IPS DF 6.9 (cell line): ENCODE data around the gene IGSF9.

Experiments used
- DNase-seq: peaks from one replicate; pipeline ENCODE4 v3.0.0-alpha.2; 2013; ENCODE audit warnings: low read depth, low spot score
- H3K27ac ChIP-seq: one replicate; pipeline ENCODE4 v1.5.1; 2013; ENCODE audit warnings: low read length, control low read depth
- H3K27me3 ChIP-seq: 2 replicates; pipeline ENCODE4 v1.6.1; 2013; ENCODE audit warnings: mild to moderate bottlenecking, low read length; ENCODE audit not compliant: control insufficient read depth, insufficient read depth
- H3K36me3 ChIP-seq: 2 replicates; pipeline ENCODE4 v1.6.1; 2013; ENCODE audit warnings: low read length; ENCODE audit not compliant: control insufficient read depth, insufficient read depth
- H3K4me1 ChIP-seq: 2 replicates; pipeline ENCODE4 v1.6.1; 2013; ENCODE audit warnings: low read length; ENCODE audit not compliant: control insufficient read depth, insufficient read depth
- H3K4me3 ChIP-seq: 2 replicates; pipeline ENCODE4 v1.5.1; 2013; ENCODE audit warnings: mild to moderate bottlenecking, low read length
- H3K9me3 ChIP-seq: 2 replicates; pipeline ENCODE4 v1.6.1; 2013; ENCODE audit warnings: low read length, inconsistent platforms; ENCODE audit not compliant: control insufficient read depth, insufficient read depth
- WGBS: extraction: QIAGEN DNeasy Blood & Tissue Kit; methylation state at CpG from one replicate; pipeline ENCODE4 v1.1.7; 2013; ENCODE audit warnings: mixed read lengths, missing lambda C conversion rate; ENCODE audit not compliant: insufficient read length, insufficient coverage; 5-methylcytosine and 5-hydroxymethylcytosine counted together

Gene IGSF9, protein sequence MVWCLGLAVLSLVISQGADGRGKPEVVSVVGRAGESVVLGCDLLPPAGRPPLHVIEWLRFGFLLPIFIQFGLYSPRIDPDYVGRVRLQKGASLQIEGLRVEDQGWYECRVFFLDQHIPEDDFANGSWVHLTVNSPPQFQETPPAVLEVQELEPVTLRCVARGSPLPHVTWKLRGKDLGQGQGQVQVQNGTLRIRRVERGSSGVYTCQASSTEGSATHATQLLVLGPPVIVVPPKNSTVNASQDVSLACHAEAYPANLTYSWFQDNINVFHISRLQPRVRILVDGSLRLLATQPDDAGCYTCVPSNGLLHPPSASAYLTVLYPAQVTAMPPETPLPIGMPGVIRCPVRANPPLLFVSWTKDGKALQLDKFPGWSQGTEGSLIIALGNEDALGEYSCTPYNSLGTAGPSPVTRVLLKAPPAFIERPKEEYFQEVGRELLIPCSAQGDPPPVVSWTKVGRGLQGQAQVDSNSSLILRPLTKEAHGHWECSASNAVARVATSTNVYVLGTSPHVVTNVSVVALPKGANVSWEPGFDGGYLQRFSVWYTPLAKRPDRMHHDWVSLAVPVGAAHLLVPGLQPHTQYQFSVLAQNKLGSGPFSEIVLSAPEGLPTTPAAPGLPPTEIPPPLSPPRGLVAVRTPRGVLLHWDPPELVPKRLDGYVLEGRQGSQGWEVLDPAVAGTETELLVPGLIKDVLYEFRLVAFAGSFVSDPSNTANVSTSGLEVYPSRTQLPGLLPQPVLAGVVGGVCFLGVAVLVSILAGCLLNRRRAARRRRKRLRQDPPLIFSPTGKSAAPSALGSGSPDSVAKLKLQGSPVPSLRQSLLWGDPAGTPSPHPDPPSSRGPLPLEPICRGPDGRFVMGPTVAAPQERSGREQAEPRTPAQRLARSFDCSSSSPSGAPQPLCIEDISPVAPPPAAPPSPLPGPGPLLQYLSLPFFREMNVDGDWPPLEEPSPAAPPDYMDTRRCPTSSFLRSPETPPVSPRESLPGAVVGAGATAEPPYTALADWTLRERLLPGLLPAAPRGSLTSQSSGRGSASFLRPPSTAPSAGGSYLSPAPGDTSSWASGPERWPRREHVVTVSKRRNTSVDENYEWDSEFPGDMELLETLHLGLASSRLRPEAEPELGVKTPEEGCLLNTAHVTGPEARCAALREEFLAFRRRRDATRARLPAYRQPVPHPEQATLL

DNA sequence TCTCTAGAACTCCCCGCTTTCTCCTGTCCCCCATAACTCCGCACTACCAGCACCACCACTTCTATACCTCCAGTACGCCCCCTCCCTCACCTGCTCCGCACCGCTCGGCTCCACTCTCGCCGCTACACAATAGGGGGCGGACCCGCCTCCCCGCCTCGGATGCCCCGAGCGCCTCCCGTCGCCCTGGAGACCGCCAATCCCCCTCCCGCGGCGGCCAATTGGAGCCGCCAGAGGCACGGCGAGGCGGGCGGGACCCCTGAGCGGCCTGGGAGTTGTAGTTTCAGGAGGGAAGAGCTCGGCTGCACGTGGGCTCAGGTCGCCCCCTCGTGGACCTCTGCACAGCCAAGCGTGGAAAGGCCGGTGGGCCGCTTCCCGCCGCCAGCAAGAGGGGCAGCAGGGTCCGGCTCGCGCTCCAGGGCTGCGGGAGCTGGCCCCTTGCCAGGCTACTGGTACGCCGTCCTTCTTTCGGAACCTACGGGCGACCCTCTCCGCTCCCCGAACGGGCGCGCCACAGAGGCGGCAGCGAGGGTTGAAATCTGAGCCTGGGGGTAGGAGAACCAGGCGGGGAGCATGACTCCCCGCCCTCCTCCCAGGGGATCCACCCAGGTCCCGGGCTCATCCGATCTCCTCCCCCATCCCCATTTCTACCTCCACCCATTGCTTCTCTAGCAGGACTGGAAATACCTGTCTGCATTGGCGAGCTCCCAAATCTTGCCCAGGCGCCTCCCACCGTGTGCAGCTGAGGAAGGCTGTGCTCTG lies at the start of gene IGSF9:
TSS of gene IGSF9 (minus strand) at position 131 of the 759 bp plus-strand sequence. CDS start 2,159 bp downstream, outside the sequence.
- H3K9me3 ChIP-seq = no peaks in the 10 kb centered on the region
- peaks cover 5% of the 10 kb centered on the region for H3K4me1 ChIP-seq
- DNase-seq = peak; percentile 86
- H3K36me3 ChIP-seq = no peaks in the 10 kb centered on the region
- H3K4me3 ChIP-seq = peak within 1 kb of the TSS; percentile 72; the same call in 1 of the 2 replicates
- H3K27ac ChIP-seq = no peak within 1 kb of the TSS
- WGBS = no CpG with 5 or more reads among the region's 58 CpGs
- no peaks in the 10 kb centered on the region for H3K27me3 ChIP-seq

DNA sequence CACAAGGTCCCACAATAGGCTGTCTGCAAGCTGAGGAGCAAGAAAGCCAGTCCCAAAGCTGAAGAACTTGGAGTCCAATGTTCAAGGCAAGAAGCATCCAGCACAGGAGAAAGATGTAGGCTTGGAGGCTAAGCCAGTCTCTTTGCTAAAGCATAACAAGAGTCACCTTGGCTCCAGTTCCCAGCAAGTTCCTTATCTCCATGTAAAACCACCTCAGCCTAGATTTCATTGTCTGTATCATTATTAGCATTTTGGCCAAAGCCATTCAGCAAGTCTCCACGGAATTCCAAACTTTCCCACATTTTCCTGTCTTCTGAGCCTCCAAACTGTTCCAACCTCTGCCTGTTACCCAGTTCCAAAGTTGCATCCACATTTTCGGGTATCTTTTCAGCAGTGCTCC lies 49.5 kb upstream of the IGSF9 start:
- no CpG with 5 or more reads among the region's 2 CpGs for WGBS

DNA sequence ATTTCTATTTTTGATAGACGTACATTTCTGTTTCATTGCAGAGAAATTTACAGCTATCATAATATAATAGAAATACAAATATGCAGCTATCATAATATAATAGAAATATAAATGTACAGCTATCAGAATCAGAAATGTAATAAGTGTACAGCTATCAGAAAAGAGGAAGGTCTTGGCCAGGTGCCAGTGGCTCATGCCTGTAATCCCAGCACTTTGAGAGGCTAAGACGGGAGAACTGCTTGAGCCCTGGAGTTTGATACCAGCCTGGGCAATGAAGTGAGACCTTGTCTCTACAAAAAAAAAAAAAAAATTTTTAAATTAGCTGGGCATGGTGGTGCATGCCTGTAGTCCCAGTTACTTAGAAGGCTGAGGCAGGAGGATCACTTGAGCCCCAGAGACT lies 48.5 kb upstream of the IGSF9 start:
- Histone ChIP-seq H3K4me1 (no peaks in the 10 kb centered on the region), H3K36me3 (no peaks in the 10 kb centered on the region), H3K27ac (no peak overlapping the region), H3K4me3 (no peak overlapping the region), H3K27me3 (no peaks in the 10 kb centered on the region), H3K9me3 (no peaks in the 10 kb centered on the region)
- no CpG with 5 or more reads among the region's 2 CpGs for WGBS
- DNase-seq = no peak

More for the DNA sequence above, 49.5 kb upstream of the IGSF9 start:
- no peaks in the 10 kb centered on the region for H3K36me3 ChIP-seq
- no peaks in the 10 kb centered on the region for H3K9me3 ChIP-seq
- H3K27me3 ChIP-seq = no peaks in the 10 kb centered on the region
- no peak for DNase-seq
- no peak overlapping the region for H3K4me3 ChIP-seq
- H3K27ac ChIP-seq = no peak overlapping the region
- no peaks in the 10 kb centered on the region for H3K4me1 ChIP-seq

DNA sequence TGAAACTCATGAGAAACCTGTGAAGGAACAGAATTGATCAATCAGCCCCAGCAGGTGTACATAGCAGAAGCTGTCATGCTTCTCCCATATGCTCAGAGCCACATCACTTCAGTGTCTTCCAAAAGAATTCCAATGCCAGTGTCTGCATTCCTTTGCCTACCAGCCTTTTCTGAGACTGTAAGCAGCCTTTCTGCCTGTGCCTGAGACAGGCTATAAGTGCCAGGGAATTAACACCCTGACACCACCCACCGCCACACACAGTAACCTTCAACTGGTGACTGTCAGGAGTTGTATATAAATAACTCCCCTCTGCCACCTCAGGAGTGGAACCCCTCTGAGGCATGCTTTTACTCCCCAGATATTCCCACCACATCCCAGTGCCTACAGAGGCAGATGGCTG lies 46.7 kb upstream of the IGSF9 start:
- no CpG with 5 or more reads among the region's 1 CpG for WGBS
- no peak overlapping the region for H3K4me3 ChIP-seq
- H3K36me3 ChIP-seq = no peaks in the 10 kb centered on the region
- H3K27ac ChIP-seq = no peak overlapping the region
- H3K27me3 ChIP-seq = no peaks in the 10 kb centered on the region
- DNase-seq = no peak
- H3K4me1 ChIP-seq = no peaks in the 10 kb centered on the region
- H3K9me3 ChIP-seq = no peaks in the 10 kb centered on the region

DNA sequence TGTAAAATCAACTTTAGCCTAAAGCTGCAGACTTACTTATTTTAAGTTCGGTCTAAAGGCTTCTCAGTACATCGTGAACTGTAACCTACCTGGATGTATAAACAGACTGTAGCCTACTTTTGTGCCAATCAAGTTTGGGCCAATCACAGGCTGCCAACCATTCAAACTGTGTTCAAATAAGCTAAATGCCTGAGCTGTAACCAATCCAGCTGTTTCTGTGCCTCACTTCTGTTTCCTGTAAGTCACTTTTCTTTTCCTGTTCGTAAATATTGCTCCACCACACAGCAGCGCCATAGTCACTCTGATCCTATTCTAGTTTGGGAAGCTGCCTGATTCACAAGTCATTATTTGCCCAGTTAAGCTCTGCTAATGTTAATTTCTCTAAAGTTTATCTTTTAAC lies 46.1 kb upstream of the IGSF9 start:
- H3K4me3 ChIP-seq = no peak overlapping the region
- H3K27me3 ChIP-seq = no peaks in the 10 kb centered on the region
- H3K9me3 ChIP-seq = no peaks in the 10 kb centered on the region
- H3K36me3 ChIP-seq = no peaks in the 10 kb centered on the region
- DNase-seq = no peak
- no CpG with 5 or more reads among the region's 4 CpGs for WGBS
- no peaks in the 10 kb centered on the region for H3K4me1 ChIP-seq
- H3K27ac ChIP-seq = no peak overlapping the region

DNA sequence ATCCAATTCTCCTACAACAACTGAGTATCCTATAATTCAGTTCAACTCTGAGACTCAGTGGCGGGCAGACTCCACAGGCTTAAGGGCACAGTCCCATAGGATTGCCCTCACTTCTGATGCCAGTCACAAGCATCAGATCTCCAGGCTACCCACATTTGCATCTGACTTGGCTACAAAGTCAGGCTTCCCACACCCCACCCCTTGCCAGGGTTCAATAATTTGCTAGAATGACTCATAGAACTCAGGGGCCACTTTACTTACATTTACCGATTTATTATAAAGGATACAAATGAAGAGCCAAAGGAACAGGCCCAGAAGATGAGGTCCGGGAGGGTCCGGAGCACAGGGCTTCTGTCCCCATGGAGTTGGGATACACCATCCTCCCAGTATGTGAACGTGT lies 44.6 kb upstream of the IGSF9 start:
- no peak overlapping the region for H3K27ac ChIP-seq
- WGBS = no CpG with 5 or more reads among the region's 5 CpGs
- no peaks in the 10 kb centered on the region for H3K36me3 ChIP-seq
- H3K27me3 ChIP-seq = no peaks in the 10 kb centered on the region
- no peaks in the 10 kb centered on the region for H3K4me1 ChIP-seq
- H3K9me3 ChIP-seq = no peaks in the 10 kb centered on the region
- H3K4me3 ChIP-seq = no peak overlapping the region
- DNase-seq = no peak

DNA sequence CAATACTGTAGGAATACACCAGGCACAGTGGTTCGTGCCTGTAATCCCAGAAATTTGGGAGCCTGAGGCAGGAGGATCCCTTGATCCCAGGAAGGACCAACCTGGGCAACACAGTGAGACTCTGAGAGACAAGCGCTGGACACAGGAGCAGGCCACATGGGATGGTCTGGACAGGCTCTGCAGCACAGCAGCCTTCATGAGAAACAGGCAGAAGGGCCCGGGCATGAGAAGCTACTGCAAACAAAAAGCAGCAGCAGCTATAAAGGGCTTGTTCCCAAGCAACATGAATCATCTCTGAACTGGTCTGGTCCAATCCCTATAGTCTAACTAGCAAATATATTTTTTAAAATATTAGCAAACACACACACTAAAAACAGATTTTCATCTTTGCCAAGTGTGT lies 44.2 kb upstream of the IGSF9 start:
- no peak for DNase-seq
- H3K4me3 ChIP-seq = no peak overlapping the region
- no peaks in the 10 kb centered on the region for H3K27me3 ChIP-seq
- H3K27ac ChIP-seq = no peak overlapping the region
- no CpG with 5 or more reads among the region's 3 CpGs for WGBS
- no peaks in the 10 kb centered on the region for H3K36me3 ChIP-seq
- no peaks in the 10 kb centered on the region for H3K9me3 ChIP-seq
- no peaks in the 10 kb centered on the region for H3K4me1 ChIP-seq

DNA sequence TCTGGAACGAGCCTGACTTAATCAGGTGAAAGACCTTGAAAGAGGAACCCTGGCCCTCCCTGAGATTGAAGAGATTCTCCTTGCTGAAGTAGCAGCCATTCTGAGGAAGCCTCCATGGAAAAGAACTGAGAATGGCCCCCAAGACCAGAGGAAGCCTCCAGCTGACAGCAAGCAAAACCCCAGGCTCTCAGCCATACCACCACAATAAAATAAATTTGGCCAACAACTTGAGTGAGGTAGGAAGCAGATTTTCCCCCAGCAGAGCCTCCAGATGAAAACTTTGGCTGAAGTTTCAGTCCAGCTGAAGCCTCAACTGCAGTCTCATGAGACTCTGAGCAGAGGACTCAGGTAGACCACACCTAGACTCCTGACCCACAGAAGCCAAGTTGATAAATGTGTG lies 42.6 kb upstream of the IGSF9 start:
- no peaks in the 10 kb centered on the region for H3K9me3 ChIP-seq
- no peak overlapping the region for H3K27ac ChIP-seq
- H3K4me1 ChIP-seq = no peaks in the 10 kb centered on the region
- H3K4me3 ChIP-seq = no peak overlapping the region
- DNase-seq = no peak
- H3K27me3 ChIP-seq = no peaks in the 10 kb centered on the region
- no peaks in the 10 kb centered on the region for H3K36me3 ChIP-seq
- WGBS = no CpG with 5 or more reads among the region's 1 CpG

DNA sequence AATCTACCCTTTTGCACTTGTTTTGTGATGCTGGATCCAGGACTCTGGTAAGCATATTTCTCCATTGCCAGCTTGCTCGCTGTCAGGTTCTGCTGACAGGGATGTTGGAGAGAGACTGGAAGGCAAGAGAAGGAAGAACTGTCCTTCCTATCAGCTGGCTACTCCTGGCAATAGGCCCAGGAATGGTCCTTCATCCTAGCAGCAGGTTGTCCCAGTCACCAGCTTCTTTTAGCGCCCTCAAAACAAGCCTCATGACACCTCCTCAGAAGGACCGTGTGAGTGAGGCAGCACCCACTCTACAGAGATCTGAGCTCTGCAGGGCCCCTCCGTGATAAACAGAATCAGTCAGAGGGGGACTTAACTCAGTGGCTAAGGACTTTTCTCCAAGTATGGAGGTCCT lies 41.8 kb upstream of the IGSF9 start:
- DNase-seq = no peak
- no peaks in the 10 kb centered on the region for H3K4me1 ChIP-seq
- WGBS = no CpG with 5 or more reads among the region's 4 CpGs
- H3K9me3 ChIP-seq = no peaks in the 10 kb centered on the region
- no peak overlapping the region for H3K27ac ChIP-seq
- H3K27me3 ChIP-seq = no peaks in the 10 kb centered on the region
- no peaks in the 10 kb centered on the region for H3K36me3 ChIP-seq
- H3K4me3 ChIP-seq = no peak overlapping the region

DNA sequence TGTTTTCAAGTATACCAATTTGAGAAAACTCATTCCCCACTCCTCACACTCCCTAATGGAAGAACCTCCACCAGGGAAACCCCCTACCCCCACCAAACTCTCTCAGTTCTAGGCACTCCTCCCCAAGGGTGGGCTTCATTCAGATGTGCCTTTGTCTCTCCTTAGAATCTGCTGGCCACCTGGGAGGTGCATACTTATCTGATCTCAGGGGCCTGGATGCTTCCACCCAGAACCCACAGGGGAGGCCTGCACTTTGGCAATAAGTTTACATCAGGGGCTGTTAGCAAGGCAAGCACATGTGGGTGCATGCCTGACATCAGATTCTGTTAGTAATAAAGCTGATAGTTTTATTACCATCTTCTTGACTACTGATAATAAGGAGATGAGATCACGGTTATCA lies 41.1 kb upstream of the IGSF9 start:
- no peaks in the 10 kb centered on the region for H3K36me3 ChIP-seq
- no CpG with 5 or more reads among the region's 1 CpG for WGBS
- DNase-seq = no peak
- H3K4me3 ChIP-seq = no peak overlapping the region
- no peaks in the 10 kb centered on the region for H3K4me1 ChIP-seq
- H3K27me3 ChIP-seq = no peaks in the 10 kb centered on the region
- H3K9me3 ChIP-seq = no peaks in the 10 kb centered on the region
- no peak overlapping the region for H3K27ac ChIP-seq
